CD4-positive, alpha-beta T cell (primary cell): Measurements from ENCODE around the gene PPP1R3E. TPM values are rescaled to one million over a fixed set of nuclear protein-coding genes. Genes with fewer than 3 reads are reported as not detected.

ENCODE experiments used
- ATAC-seq: fragments of 200-7000 bp; cut with Tn5 transposase; one replicate; pipeline ENCODE4 v1.10.0; 2022; ENCODE audit warnings: mild to moderate bottlenecking; ENCODE audit not compliant: poor library complexity
- CTCF ChIA-PET: fragments of 350-600 bp; sonication (Branson Sonifier 250); formaldehyde crosslinking; loops from one replicate; lab custom pipeline; 2021; ENCODE audit warnings: antibody characterized with exemption, inconsistent platforms; lab: Charles Lee
- POLR2A ChIA-PET: fragments of 350-600 bp; sonication (Branson Sonifier 250); formaldehyde crosslinking; loops from one replicate; lab custom pipeline; 2021; ENCODE audit warnings: antibody characterized with exemption, inconsistent platforms; lab: Charles Lee
- DNase-seq, 14 experiments: peaks; one replicate each; pipeline ENCODE4 v3.0.0-alpha.2; 2013 to 2020; ENCODE audit warnings: mixed read lengths in 2 of 14
- H3K27ac ChIP-seq, 2 donors: one replicate each; pipeline versions ENCODE4 v1.5.1 to v1.7.0; 2013; ENCODE audit warnings: low read length in 2 of 2, low read depth in 1 of 2, mild to moderate bottlenecking in 1 of 2
- H3K27me3 ChIP-seq, 2 experiments: 1 replicate in 1 of 2; 2 replicates in 1 of 2; pipeline versions ENCODE4 v1.6.1 to v1.7.0; 2013; ENCODE audit warnings: low read length in 2 of 2, control low read depth in 1 of 2, mild to moderate bottlenecking in 1 of 2, moderate library complexity in 1 of 2; ENCODE audit not compliant: insufficient read depth in 2 of 2, control insufficient read depth in 1 of 2
- H3K36me3 ChIP-seq: one replicate; pipeline ENCODE4 v1.6.1; 2013; ENCODE audit warnings: low read length, control low read depth; ENCODE audit not compliant: insufficient read depth
- H3K4me1 ChIP-seq: one replicate; pipeline ENCODE4 v1.6.1; 2013; ENCODE audit warnings: low read length, control low read depth; ENCODE audit not compliant: insufficient read depth
- H3K4me3 ChIP-seq: one replicate; pipeline ENCODE4 v1.5.1; 2013; ENCODE audit warnings: mild to moderate bottlenecking, low read length, moderate library complexity
- H3K9me3 ChIP-seq, 2 experiments: 1 replicate in 1 of 2; 2 replicates in 1 of 2; pipeline versions ENCODE4 v1.6.1 to v1.7.0; 2013; ENCODE audit warnings: low read length in 2 of 2, mild to moderate bottlenecking in 2 of 2, control low read depth in 1 of 2, moderate library complexity in 1 of 2; ENCODE audit not compliant: control insufficient read depth in 1 of 2, insufficient read depth in 1 of 2
- H3K27ac Mint-ChIP-seq: one replicate; pipeline ENCODE4 v1.8.0; 2020; ENCODE audit warnings: mixed read lengths
- H3K27me3 Mint-ChIP-seq: one replicate; pipeline ENCODE4 v1.8.0; 2021; ENCODE audit warnings: mixed read lengths
- H3K36me3 Mint-ChIP-seq: one replicate; pipeline ENCODE4 v1.8.0; 2021; ENCODE audit warnings: low read depth, mixed read lengths
- H3K4me1 Mint-ChIP-seq: one replicate; pipeline ENCODE4 v1.8.0; 2021; ENCODE audit warnings: low read depth, mixed read lengths
- H3K4me3 Mint-ChIP-seq: one replicate; pipeline ENCODE4 v1.8.0; 2020; ENCODE audit warnings: mild to moderate bottlenecking, mixed read lengths
- H3K9me3 Mint-ChIP-seq: one replicate; pipeline ENCODE4 v1.8.0; 2020; ENCODE audit warnings: mixed read lengths
- CTCF ChIP-seq: fragments of 200-600 bp; IDR thresholded peaks from one replicate; pipeline ENCODE4 v1.8.0; 2022; ENCODE audit warnings: antibody characterized with exemption, mild to moderate bottlenecking
- intact Hi-C, 2 experiments: fragments of 100-400 bp; cut with DNase I in 1 of 2; cut with micrococcal nuclease in 1 of 2; formaldehyde crosslinking; loops; one replicate each; pipeline versions ENCODE4 v1.15.1 to v1.9.0; 2023 to 2025; cut with DNase I, micrococcal nuclease
- total RNA-seq, 174 experiments: library from RNA in 2 of 174; stranded (reverse) in 2 of 174; gene quantifications; one replicate each; pipeline ENCODE4 v1.2.3 and lab custom pipeline; 2021 to 2026

Gene PPP1R3E
- total RNA-seq, 2 experiments from 2014 or later, result 51.0 to 53.8 TPM

GRCh38 chr14:23349156-23349845 lies 46.6 kb upstream of the PPP1R3E start:
- no peaks in the 10 kb centered on the region for H3K36me3 ChIP-seq
- H3K4me1 ChIP-seq, result peaks cover 15% of the 10 kb centered on the region
- Mint-ChIP-seq H3K9me3 (no peaks in the 10 kb centered on the region), H3K4me3 (peak overlapping the region; percentile 40), H3K27me3 (peaks cover 29% of the 10 kb centered on the region), H3K36me3 (peaks cover 7% of the 10 kb centered on the region), H3K27ac (no peak overlapping the region), H3K4me1 (peaks cover 5% of the 10 kb centered on the region)
- intact Hi-C loops, result no loop called here
- peaks cover 0 to 3% of the 10 kb centered on the region in 2 experiments for H3K9me3 ChIP-seq
- peaks cover 4 to 14% of the 10 kb centered on the region in 2 experiments for H3K27me3 ChIP-seq
- ChIA-PET POLR2A (no interaction called here), CTCF (no interaction called here)
- ATAC-seq, result no peak
- DNase-seq, result no peak
- no peak overlapping the region for H3K27ac ChIP-seq
- TF ChIP-seq CTCF, result no peak
- no peak overlapping the region for H3K4me3 ChIP-seq

DNA sequence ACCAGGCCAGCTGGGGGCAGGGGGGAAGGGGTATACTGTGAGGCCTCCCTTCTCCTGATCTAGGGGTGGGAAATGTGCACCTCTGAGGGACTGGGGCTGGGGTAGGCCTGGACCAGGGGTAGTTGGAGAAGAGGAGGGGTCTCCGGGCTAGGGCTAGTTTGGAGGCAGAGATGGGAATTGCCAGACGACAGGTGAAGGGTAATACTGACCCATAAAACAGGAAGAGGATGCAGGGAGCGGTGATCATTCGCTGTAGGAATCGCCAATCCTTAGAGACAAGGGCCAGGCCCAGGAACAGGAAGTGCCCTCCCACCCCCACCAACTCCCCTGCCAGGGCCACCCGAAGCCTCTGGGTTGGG lies 45.6 kb upstream of the PPP1R3E start:
- Histone ChIP-seq H3K27ac (no peak overlapping the region), H3K4me3 (no peak overlapping the region), H3K9me3 (peaks cover 0 to 3% of the 10 kb centered on the region in 2 experiments), H3K36me3 (no peaks in the 10 kb centered on the region), H3K4me1 (peaks cover 15% of the 10 kb centered on the region), H3K27me3 (peaks cover 1 to 9% of the 10 kb centered on the region in 2 experiments)
- POLR2A ChIA-PET, result no interaction called here
- Mint-ChIP-seq H3K9me3 (no peaks in the 10 kb centered on the region), H3K4me1 (peaks cover 5% of the 10 kb centered on the region), H3K36me3 (peaks cover 7% of the 10 kb centered on the region), H3K4me3 (no peak overlapping the region), H3K27ac (no peak overlapping the region), H3K27me3 (peaks cover 19% of the 10 kb centered on the region)
- CTCF ChIA-PET, result no interaction called here
- DNase-seq (no peak), ATAC-seq (no peak)
- intact Hi-C loops, result no loop called here
- TF ChIP-seq CTCF, result no peak

GRCh38 chr14:23347406-23348296 lies 45.0 kb upstream of the PPP1R3E start:
- ATAC-seq (no peak), DNase-seq (no peak)
- no peak overlapping the region for H3K4me3 ChIP-seq
- no peak overlapping the region for H3K27ac Mint-ChIP-seq
- H3K4me3 Mint-ChIP-seq, result no peak overlapping the region
- H3K9me3 Mint-ChIP-seq, result no peaks in the 10 kb centered on the region
- H3K9me3 ChIP-seq, result peaks cover 0 to 3% of the 10 kb centered on the region in 2 experiments
- H3K27me3 Mint-ChIP-seq, result peaks cover 17% of the 10 kb centered on the region
- ChIA-PET POLR2A (no interaction called here), CTCF (no interaction called here)
- peaks cover 11% of the 10 kb centered on the region for H3K4me1 ChIP-seq
- no peak overlapping the region for H3K27ac ChIP-seq
- no peak for TF ChIP-seq CTCF
- no peaks in the 10 kb centered on the region for H3K36me3 ChIP-seq
- peaks cover 0 to 7% of the 10 kb centered on the region in 2 experiments for H3K27me3 ChIP-seq
- intact Hi-C loops, result no loop called here
- peaks cover 7% of the 10 kb centered on the region for H3K36me3 Mint-ChIP-seq
- H3K4me1 Mint-ChIP-seq, result no peaks in the 10 kb centered on the region
